Trophoblast cell (in vitro differentiated cells and primary cell): ENCODE measurements around the gene C1orf198.
A peak's percentile ranks its signal among the peaks of the same experiment; 100 is the strongest.

Experiments used
- DNase-seq, 2 donors: peaks; one replicate each; pipeline ENCODE4 v3.0.0-alpha.2; 2016
- H2AFZ ChIP-seq: 2 replicates; pipeline ENCODE4 v1.6.1; 2013; ENCODE audit warnings: low read length, moderate library complexity, mild to moderate bottlenecking; ENCODE audit not compliant: insufficient read depth, poor library complexity
- H2AK5ac ChIP-seq: 2 replicates; pipeline ENCODE4 v1.6.1; 2013; ENCODE audit warnings: mild to moderate bottlenecking, low read length
- H2BK120ac ChIP-seq: 2 replicates; pipeline ENCODE4 v1.6.1; 2013; ENCODE audit warnings: low read length, mild to moderate bottlenecking, moderate library complexity; ENCODE audit not compliant: insufficient read depth, poor library complexity
- H2BK12ac ChIP-seq: 2 replicates; pipeline ENCODE4 v1.6.1; 2013; ENCODE audit warnings: mild to moderate bottlenecking, low read length, moderate library complexity
- H2BK5ac ChIP-seq: 2 replicates; pipeline ENCODE4 v1.6.1; 2013; ENCODE audit warnings: low read length, low read depth, moderate library complexity, mild to moderate bottlenecking; ENCODE audit not compliant: poor library complexity
- H3K14ac ChIP-seq: 2 replicates; pipeline ENCODE4 v1.6.1; 2013; ENCODE audit warnings: mild to moderate bottlenecking, low read length
- H3K18ac ChIP-seq: 2 replicates; pipeline ENCODE4 v1.6.1; 2013; ENCODE audit warnings: mild to moderate bottlenecking, low read length
- H3K23ac ChIP-seq: 2 replicates; pipeline ENCODE4 v1.6.1; 2013; ENCODE audit warnings: low read length
- H3K27ac ChIP-seq: 2 replicates; pipeline ENCODE4 v1.5.1; 2013; ENCODE audit warnings: low read depth, mild to moderate bottlenecking, inconsistent platforms, low read length, moderate library complexity
- H3K27me3 ChIP-seq: 2 replicates; pipeline ENCODE4 v1.6.1; 2013; ENCODE audit warnings: inconsistent platforms, mild to moderate bottlenecking, low read length, moderate library complexity; ENCODE audit not compliant: insufficient read depth
- H3K36me3 ChIP-seq, 2 experiments: 1 replicate in 1 of 2; 2 replicates in 1 of 2; pipeline ENCODE4 v1.6.1; 2013; ENCODE audit warnings: low read length in 2 of 2, mild to moderate bottlenecking in 2 of 2, moderate library complexity in 1 of 2; ENCODE audit not compliant: insufficient read depth in 2 of 2, control insufficient read depth in 1 of 2
- H3K4ac ChIP-seq: 2 replicates; pipeline ENCODE4 v1.6.1; 2013; ENCODE audit warnings: low read depth, mild to moderate bottlenecking, low read length, moderate library complexity
- H3K4me1 ChIP-seq, 2 experiments: 1 replicate in 1 of 2; 2 replicates in 1 of 2; pipeline ENCODE4 v1.6.1; 2013; ENCODE audit warnings: low read length in 2 of 2, mild to moderate bottlenecking in 2 of 2, moderate library complexity in 1 of 2; ENCODE audit not compliant: insufficient read depth in 2 of 2, control insufficient read depth in 1 of 2
- H3K4me2 ChIP-seq: 2 replicates; pipeline ENCODE4 v1.6.1; 2013; ENCODE audit warnings: inconsistent platforms, mild to moderate bottlenecking, low read length, moderate library complexity
- H3K4me3 ChIP-seq: 2 replicates; pipeline ENCODE4 v1.5.1; 2013; ENCODE audit warnings: mild to moderate bottlenecking, low read depth, low read length, inconsistent platforms
- H3K79me1 ChIP-seq: one replicate; pipeline ENCODE4 v1.6.1; 2013; ENCODE audit warnings: low read length
- H3K79me2 ChIP-seq: 2 replicates; pipeline ENCODE4 v1.6.1; 2013; ENCODE audit warnings: low read length, mild to moderate bottlenecking; ENCODE audit not compliant: control insufficient read depth, insufficient read depth, poor library complexity
- H3K9ac ChIP-seq: 2 replicates; pipeline ENCODE4 v1.6.1; 2013; ENCODE audit warnings: mild to moderate bottlenecking, low read length
- H3K9me3 ChIP-seq: 2 replicates; pipeline ENCODE4 v1.6.1; 2013; ENCODE audit warnings: low read depth, mild to moderate bottlenecking, control low read depth, inconsistent platforms, low read length; ENCODE audit not compliant: insufficient read depth
- H4K12ac ChIP-seq: 2 replicates; pipeline ENCODE4 v1.6.1; 2013; ENCODE audit warnings: low read depth, mild to moderate bottlenecking, low read length, moderate library complexity
- H4K8ac ChIP-seq: 2 replicates; pipeline ENCODE4 v1.6.1; 2013; ENCODE audit warnings: low read depth, mild to moderate bottlenecking, low read length, moderate library complexity
- H4K91ac ChIP-seq: one replicate; pipeline ENCODE4 v1.6.1; 2013; ENCODE audit warnings: low read depth, mild to moderate bottlenecking, low read length, moderate library complexity
- WGBS: extraction: QIAGEN DNeasy Blood & Tissue Kit; methylation state at CpG from one replicate; pipeline ENCODE4 v1.1.7; 2013; ENCODE audit warnings: missing lambda C conversion rate; ENCODE audit not compliant: insufficient read length, insufficient coverage; ENCODE audit errors: extremely low coverage; 5-methylcytosine and 5-hydroxymethylcytosine counted together

Gene C1orf198

DNA sequence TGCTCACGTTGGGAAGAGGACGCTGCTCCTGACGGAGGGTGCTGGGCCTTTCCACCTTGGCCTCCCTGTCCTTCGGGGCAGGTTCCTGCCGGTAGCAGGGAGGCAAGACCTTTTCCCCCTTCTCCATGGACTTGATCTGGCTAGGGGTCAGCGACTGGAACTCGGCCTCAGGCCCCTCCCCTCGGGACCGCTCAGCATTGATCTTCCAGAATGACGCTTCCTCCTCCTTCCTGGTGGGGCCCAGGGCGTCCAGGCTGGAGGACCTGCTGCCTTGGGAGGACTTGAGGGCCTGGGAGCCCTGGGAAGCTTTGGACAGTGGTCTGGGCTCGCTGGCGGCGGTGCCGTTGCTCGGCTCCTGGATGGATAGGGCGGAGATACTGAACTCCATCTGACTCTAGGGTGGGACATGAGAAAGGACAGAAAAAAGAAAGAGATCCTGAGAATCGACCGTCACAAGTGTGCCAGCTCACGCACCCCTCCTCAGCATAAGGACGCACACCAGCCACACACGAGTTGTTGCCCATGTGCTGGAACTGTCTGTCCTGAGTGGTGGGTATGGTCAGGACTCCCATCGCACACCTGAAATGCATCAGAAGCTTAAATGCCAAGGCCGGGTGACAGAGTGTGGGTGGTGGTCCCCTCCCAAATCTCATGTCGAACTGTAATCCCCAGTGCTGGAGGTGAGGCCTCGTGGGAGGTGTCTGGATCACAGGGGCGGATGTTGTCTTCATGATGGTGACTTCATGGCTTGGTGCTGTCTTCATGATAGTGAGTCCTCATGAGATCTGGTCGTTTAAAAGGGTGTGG lies 24.6 kb downstream of the C1orf198 start:
- H3K4ac ChIP-seq = no peak overlapping the region
- no peak overlapping the region for H3K4me2 ChIP-seq
- H3K9me3 ChIP-seq = no peaks in the 10 kb centered on the region
- no peak overlapping the region for H3K14ac ChIP-seq
- no peaks in the 10 kb centered on the region for H3K27me3 ChIP-seq
- H3K9ac ChIP-seq = no peak overlapping the region
- no peak overlapping the region for H4K12ac ChIP-seq
- WGBS = no CpG with 5 or more reads among the region's 28 CpGs
- no peak overlapping the region for H4K8ac ChIP-seq
- H3K36me3 ChIP-seq = peaks cover 30 to 42% of the 10 kb centered on the region in 2 experiments
- no peak overlapping the region for H2AFZ ChIP-seq
- H2BK5ac ChIP-seq = no peak overlapping the region
- no peak overlapping the region for H3K4me3 ChIP-seq
- DNase-seq = no peak
- no peak overlapping the region for H3K23ac ChIP-seq
- H2BK12ac ChIP-seq = no peak overlapping the region
- H3K79me1 ChIP-seq = peaks cover 5% of the 10 kb centered on the region
- peaks cover 7 to 13% of the 10 kb centered on the region in 2 experiments for H3K4me1 ChIP-seq
- no peak overlapping the region for H3K27ac ChIP-seq
- no peak overlapping the region for H4K91ac ChIP-seq
- peak overlapping the region; percentile 12 for H3K18ac ChIP-seq
- no peak overlapping the region for H2BK120ac ChIP-seq
- H2AK5ac ChIP-seq = no peak overlapping the region
- H3K79me2 ChIP-seq = peaks cover 3% of the 10 kb centered on the region

DNA sequence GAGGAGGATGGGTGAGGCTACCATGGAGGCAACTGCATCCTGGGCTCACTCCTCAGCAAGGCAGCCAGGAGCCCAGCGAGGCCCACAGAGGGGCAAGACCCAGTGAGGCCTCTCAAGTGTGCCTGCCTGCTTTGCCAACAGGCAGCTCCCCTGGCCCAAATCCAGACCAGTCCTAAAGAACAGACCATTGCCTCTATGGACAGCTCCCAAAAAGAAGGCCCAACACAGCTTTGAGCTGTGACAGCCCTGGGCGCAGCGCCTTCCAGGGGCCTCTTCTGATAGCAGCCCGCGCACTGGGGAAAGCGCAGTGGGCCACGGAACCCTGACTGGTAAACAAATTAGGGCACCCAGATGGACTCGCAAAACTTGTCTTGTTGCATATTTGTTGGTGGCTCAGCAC lies 25.5 kb downstream of the C1orf198 start:
- H3K14ac ChIP-seq = no peak overlapping the region
- peaks cover under 1% of the 10 kb centered on the region for H3K79me2 ChIP-seq
- no peak overlapping the region for H4K8ac ChIP-seq
- H2BK12ac ChIP-seq = no peak overlapping the region
- H3K4me3 ChIP-seq = no peak overlapping the region
- H2BK5ac ChIP-seq = no peak overlapping the region
- H3K23ac ChIP-seq = no peak overlapping the region
- H2AK5ac ChIP-seq = no peak overlapping the region
- peaks cover 4 to 9% of the 10 kb centered on the region in 2 experiments for H3K4me1 ChIP-seq
- no peak overlapping the region for H3K4ac ChIP-seq
- H3K9ac ChIP-seq = no peak overlapping the region
- H3K36me3 ChIP-seq = peaks cover 34 to 48% of the 10 kb centered on the region in 2 experiments
- no peak overlapping the region for H2AFZ ChIP-seq
- H3K18ac ChIP-seq = no peak overlapping the region
- H3K27ac ChIP-seq = no peak overlapping the region
- H4K12ac ChIP-seq = no peak overlapping the region
- H3K4me2 ChIP-seq = no peak overlapping the region
- peak in 1 of 2 donors; percentile 5 for DNase-seq
- no peaks in the 10 kb centered on the region for H3K27me3 ChIP-seq
- no peak overlapping the region for H2BK120ac ChIP-seq
- H3K79me1 ChIP-seq = peaks cover under 1% of the 10 kb centered on the region
- H3K9me3 ChIP-seq = peaks cover 2% of the 10 kb centered on the region
- H4K91ac ChIP-seq = no peak overlapping the region
- WGBS = no CpG with 5 or more reads among the region's 8 CpGs

DNA sequence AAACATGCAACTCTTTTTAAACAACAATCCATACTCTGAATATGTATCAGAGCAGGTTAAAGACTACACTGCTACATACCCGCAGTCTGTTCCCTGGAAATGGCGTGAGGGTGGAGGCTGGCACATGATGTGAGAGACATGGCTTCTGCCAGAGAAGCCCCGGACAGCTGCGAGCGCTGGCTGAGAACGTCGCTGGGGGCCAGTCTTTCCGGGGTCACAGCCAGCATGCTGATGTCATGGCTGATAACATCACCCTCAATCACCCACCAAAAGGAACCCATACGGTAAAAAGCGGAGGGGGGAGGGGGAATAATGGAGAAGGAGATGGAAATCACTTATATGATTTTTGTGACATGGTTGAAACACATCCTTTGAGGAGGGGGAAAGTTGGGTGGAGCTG lies 29.1 kb downstream of the C1orf198 start:
- Histone ChIP-seq H3K27me3 (no peaks in the 10 kb centered on the region), H3K9ac (no peak overlapping the region), H3K23ac (no peak overlapping the region), H3K4me3 (peak overlapping the region; percentile 5), H2AFZ (no peak overlapping the region), H4K12ac (no peak overlapping the region), H2BK120ac (no peak overlapping the region), H2BK12ac (no peak overlapping the region), H3K36me3 (peaks cover 32 to 51% of the 10 kb centered on the region in 2 experiments), H3K4me1 (peaks cover 0 to 8% of the 10 kb centered on the region in 2 experiments), H3K18ac (no peak overlapping the region), H3K9me3 (peaks cover 2% of the 10 kb centered on the region), H2BK5ac (no peak overlapping the region), H4K91ac (no peak overlapping the region), H4K8ac (no peak overlapping the region), H3K27ac (no peak overlapping the region), H3K79me2 (no peaks in the 10 kb centered on the region), H3K4me2 (no peak overlapping the region), H3K4ac (no peak overlapping the region), H2AK5ac (no peak overlapping the region), H3K79me1 (no peaks in the 10 kb centered on the region), H3K14ac (no peak overlapping the region)
- no peak for DNase-seq
- WGBS = no CpG with 5 or more reads among the region's 10 CpGs

DNA sequence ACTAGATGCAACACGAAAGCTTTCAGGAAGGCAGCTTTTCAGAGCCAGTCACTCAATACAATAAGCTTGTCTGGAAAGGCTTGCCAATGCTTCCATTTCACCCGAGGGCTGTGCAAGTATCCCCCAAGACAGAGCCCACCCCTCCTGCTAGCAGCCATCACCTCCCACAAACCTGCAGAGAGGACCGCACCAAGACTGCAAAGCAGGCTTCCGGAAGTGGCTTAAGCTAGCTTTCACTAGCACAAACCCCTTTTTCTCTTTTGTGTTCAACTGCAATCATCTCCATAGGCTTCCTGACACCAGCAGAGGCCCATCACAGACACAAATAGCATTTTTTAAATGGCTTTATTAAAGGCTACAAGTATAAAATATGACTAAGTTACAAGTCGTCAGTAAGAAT lies 31.5 kb downstream of the C1orf198 start:
- no peak overlapping the region for H2AFZ ChIP-seq
- H3K27me3 ChIP-seq = no peaks in the 10 kb centered on the region
- no peak overlapping the region for H3K9ac ChIP-seq
- no peak overlapping the region for H3K27ac ChIP-seq
- no peak overlapping the region for H3K14ac ChIP-seq
- peaks cover 16 to 35% of the 10 kb centered on the region in 2 experiments for H3K36me3 ChIP-seq
- no peak overlapping the region for H2BK120ac ChIP-seq
- H4K91ac ChIP-seq = no peak overlapping the region
- DNase-seq = no peak
- WGBS = no CpG with 5 or more reads among the region's 5 CpGs
- H3K79me2 ChIP-seq = no peaks in the 10 kb centered on the region
- no peak overlapping the region for H3K23ac ChIP-seq
- no peak overlapping the region for H3K4ac ChIP-seq
- peaks cover 2% of the 10 kb centered on the region for H3K9me3 ChIP-seq
- H2BK12ac ChIP-seq = no peak overlapping the region
- H3K4me3 ChIP-seq = no peak overlapping the region
- no peaks in the 10 kb centered on the region for H3K79me1 ChIP-seq
- H3K18ac ChIP-seq = no peak overlapping the region
- no peak overlapping the region for H2AK5ac ChIP-seq
- H4K8ac ChIP-seq = no peak overlapping the region
- H4K12ac ChIP-seq = no peak overlapping the region
- no peak overlapping the region for H2BK5ac ChIP-seq
- H3K4me1 ChIP-seq = peaks cover 0 to 7% of the 10 kb centered on the region in 2 experiments
- H3K4me2 ChIP-seq = no peak overlapping the region
